Measurements from ENCODE around the gene BACE1-AS.

Gene BACE1-AS

GRCh38 chr11:117284053-117284452 lies 7.1 kb upstream of the BACE1-AS start:
- Histone ChIP-seq H3K36me3 (ENCODE audit: low read length) (0 out of 2 replicates have a peak, but pooled peaks cover 5% of the 10 kb centered on the region), H3F3A (ENCODE audit: insufficient read depth) (no peaks in the 10 kb centered on the region), H3K9me2 (replicated peaks; ENCODE audit: insufficient read depth, low read length) (no peaks in the 10 kb centered on the region), H3K9me3 (ENCODE audit: insufficient read depth, low read length) (no peaks in the 10 kb centered on the region), H3K4me2 (ENCODE audit: low read depth, low read length, poor library complexity, severe bottlenecking) (no peak overlapping the region), H2AFZ (ENCODE audit: low read depth, low read length, severe bottlenecking) (no peak overlapping the region), H3K27ac (ENCODE audit: low read depth, low read length) (no peak overlapping the region), H3K4me3 (ENCODE audit: insufficient read depth, low read length, poor library complexity, severe bottlenecking) (no peak overlapping the region), H3K79me2 (ENCODE audit: insufficient read depth, low read length) (no peaks in the 10 kb centered on the region), H4K20me1 (ENCODE audit: low read depth, low read length) (no peaks in the 10 kb centered on the region), H3K9ac (ENCODE audit: low read length) (no peak overlapping the region), H3K27me3 (ENCODE audit: low read length) (no peaks in the 10 kb centered on the region)
- TF ChIP-seq CTCF (IDR thresholded peaks at IDR 0.05; ENCODE audit: insufficient read depth, low read length, poor library complexity, severe bottlenecking), result no peak
- no peak for TF ChIP-seq EZH2phosphoT487 (conservative IDR thresholded peaks at IDR 0.05; ENCODE audit: low read length)

GRCh38 chr11:117286588-117286987 lies 4.6 kb upstream of the BACE1-AS start:
- TF ChIP-seq EZH2phosphoT487 (conservative IDR thresholded peaks at IDR 0.05; ENCODE audit: low read length) (no peak), CTCF (IDR thresholded peaks at IDR 0.05; ENCODE audit: insufficient read depth, low read length, poor library complexity, severe bottlenecking) (no peak)

GRCh38 chr11:117287668-117288067 lies 3.5 kb upstream of the BACE1-AS start:
- TF ChIP-seq EZH2phosphoT487 (conservative IDR thresholded peaks at IDR 0.05; ENCODE audit: low read length) (no peak), CTCF (IDR thresholded peaks at IDR 0.05; ENCODE audit: insufficient read depth, low read length, poor library complexity, severe bottlenecking) (no peak)
- Histone ChIP-seq H3K9ac (ENCODE audit: low read length) (no peak overlapping the region), H3F3A (ENCODE audit: insufficient read depth) (no peaks in the 10 kb centered on the region), H3K36me3 (ENCODE audit: low read length) (0 out of 2 replicates have a peak, but pooled peaks cover 5% of the 10 kb centered on the region), H3K27ac (ENCODE audit: low read depth, low read length) (no peak overlapping the region), H3K9me3 (ENCODE audit: insufficient read depth, low read length) (no peaks in the 10 kb centered on the region), H3K27me3 (ENCODE audit: low read length) (no peaks in the 10 kb centered on the region), H3K4me2 (ENCODE audit: low read depth, low read length, poor library complexity, severe bottlenecking) (no peak overlapping the region), H3K9me2 (replicated peaks; ENCODE audit: insufficient read depth, low read length) (no peaks in the 10 kb centered on the region), H2AFZ (ENCODE audit: low read depth, low read length, severe bottlenecking) (no peak overlapping the region), H3K79me2 (ENCODE audit: insufficient read depth, low read length) (no peaks in the 10 kb centered on the region), H3K4me3 (ENCODE audit: insufficient read depth, low read length, poor library complexity, severe bottlenecking) (no peak overlapping the region), H4K20me1 (ENCODE audit: low read depth, low read length) (no peaks in the 10 kb centered on the region)

More at GRCh38 chr11:117286588-117286987, 4.6 kb upstream of the BACE1-AS start:
- Histone ChIP-seq H3K9me2 (replicated peaks; ENCODE audit: insufficient read depth, low read length) (no peaks in the 10 kb centered on the region), H3K9me3 (ENCODE audit: insufficient read depth, low read length) (no peaks in the 10 kb centered on the region), H2AFZ (ENCODE audit: low read depth, low read length, severe bottlenecking) (no peak overlapping the region), H3K4me2 (ENCODE audit: low read depth, low read length, poor library complexity, severe bottlenecking) (no peak overlapping the region), H4K20me1 (ENCODE audit: low read depth, low read length) (no peaks in the 10 kb centered on the region), H3K9ac (ENCODE audit: low read length) (no peak overlapping the region), H3K79me2 (ENCODE audit: insufficient read depth, low read length) (no peaks in the 10 kb centered on the region), H3K27ac (ENCODE audit: low read depth, low read length) (no peak overlapping the region), H3K4me3 (ENCODE audit: insufficient read depth, low read length, poor library complexity, severe bottlenecking) (no peak overlapping the region), H3K36me3 (ENCODE audit: low read length) (0 out of 2 replicates have a peak, but pooled peaks cover 5% of the 10 kb centered on the region), H3F3A (ENCODE audit: insufficient read depth) (no peaks in the 10 kb centered on the region), H3K27me3 (ENCODE audit: low read length) (no peaks in the 10 kb centered on the region)

All from SU-DHL-6 (cell line).